ENCODE data around the gene PRRT1B.

Gene PRRT1B

DNA sequence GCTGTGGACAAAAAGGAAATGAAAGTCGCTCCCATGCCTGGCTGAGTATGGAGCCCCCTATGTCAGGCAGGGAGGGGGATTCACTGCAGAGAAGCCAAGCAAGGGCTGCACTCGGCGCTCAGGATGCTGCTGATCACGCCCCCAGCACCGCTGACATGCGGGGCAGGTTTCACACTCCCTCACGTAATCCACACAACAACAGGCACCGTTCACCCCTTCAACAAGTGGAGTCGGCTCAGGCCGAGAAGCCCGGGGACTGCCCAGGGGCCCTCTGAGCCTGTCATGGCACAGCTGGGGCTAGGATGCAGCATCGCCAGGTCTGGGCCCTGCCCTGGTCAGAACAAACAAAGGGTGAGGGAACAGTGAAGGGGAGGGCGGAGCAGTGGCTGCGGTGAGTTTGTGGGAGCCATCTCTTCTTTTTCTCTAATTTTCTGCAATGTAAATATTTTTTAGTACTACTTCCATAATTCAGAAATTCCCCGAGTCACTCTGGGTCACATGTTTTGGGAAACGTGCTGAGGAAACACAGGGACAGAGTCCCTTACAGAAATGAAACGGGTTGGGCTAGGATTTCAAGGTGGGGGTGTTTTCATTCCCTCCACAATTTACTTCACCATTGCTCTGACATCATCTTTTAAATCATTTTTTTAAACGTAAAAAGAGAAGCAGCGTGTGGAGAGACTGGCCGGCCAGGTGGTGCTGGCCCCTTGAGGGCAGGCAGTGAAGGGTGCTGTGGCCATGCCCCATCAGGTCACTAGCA lies 49.8 kb downstream of the PRRT1B start:
- no peak for DNase-seq (ENCODE audit: low read depth, low spot score)

DNA sequence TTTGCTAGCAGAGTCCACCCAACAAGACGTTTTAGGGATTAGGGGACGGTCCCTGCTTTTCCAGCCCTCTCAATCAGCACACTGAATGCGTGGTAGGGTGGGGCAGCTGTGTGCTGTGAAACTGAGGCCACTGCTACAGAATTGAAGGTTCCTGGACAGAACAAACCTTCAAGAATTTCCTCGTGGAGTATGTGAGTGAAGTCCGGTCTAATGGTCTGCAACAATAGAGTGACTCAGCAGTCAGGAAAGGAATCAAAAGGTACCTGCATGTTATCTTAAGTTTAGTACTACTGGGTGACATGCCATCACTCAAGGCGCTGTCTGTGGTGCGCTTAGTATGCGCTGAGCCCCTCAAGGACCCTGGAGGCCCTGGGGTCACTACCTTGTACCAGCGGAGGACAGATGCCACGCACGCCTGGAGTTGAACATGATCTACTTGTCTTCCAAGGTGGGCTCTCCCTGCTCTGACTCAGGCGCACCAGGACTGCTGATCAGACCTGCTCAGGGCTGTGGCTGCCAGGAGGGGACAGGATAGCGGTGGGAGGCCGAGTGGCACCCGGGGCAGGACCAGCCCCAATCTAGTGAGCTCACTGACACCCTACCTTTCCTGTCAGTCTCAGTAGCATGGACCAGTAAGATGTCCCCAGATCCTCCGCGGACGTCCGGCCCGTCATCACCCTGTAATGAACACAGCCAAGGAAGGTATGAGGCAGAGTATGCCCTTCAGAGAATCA lies 50.5 kb downstream of the PRRT1B start:
- DNase-seq (ENCODE audit: low read depth, low spot score) = peak; percentile 28

DNA sequence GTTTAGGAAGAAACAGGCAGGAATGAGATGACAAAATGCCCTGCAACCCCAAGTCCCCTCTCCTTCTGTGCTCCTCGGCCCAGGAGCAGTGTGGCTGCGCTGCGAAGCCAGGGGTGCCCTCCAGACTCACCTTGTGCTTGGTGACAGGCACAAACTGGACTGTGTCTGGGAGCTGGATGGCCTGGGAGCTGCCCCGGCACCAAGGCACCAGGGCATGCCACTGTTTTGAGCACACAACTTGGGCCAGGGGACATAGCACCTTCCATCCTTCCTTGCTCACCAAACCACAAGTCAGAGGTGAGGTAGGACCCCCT lies 51.1 kb downstream of the PRRT1B start:
- DNase-seq (ENCODE audit: low read depth, low spot score) = no peak

DNA sequence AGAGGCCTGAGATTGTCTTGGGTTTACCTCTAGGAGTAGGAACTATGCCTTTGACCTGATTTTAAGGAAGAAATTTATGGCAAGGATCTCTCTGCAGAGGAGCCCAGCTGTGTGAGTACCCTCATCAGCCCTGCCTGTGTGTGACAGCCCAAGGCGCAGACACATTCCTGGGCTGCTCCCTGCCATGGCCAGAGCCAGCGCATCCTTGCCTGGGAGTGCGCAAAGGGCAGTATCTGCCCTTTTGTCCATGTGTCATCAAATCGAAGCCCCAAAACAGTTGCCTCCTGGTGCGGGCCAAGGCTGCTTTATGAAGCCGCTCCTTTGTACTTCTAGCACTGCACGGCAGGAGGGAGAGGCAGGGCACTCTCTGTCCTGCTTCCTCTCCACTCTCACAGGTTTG lies 51.9 kb downstream of the PRRT1B start:
- DNase-seq (ENCODE audit: low read depth, low spot score) = no peak

DNA sequence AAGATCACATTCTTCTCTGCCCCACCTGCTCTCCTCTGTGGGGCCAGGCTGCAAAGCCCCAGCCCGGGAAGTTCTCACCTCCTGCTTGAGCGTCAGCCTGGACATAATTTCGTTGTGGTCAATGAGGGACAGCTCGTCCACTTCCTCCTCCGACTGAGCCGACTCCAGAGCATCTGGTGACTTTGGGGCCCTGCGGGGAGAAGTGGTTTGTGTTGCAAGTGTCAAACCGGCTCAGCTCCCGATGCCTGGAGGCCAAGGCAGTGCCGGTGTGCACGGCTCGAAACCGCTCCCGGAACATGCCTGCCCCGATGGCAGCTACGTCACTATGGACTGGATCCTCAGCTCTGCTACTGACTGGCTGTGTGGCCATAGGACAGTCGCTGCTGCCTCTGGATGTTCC lies 52.8 kb downstream of the PRRT1B start:
- no peak for DNase-seq (ENCODE audit: low read depth, low spot score)

DNA sequence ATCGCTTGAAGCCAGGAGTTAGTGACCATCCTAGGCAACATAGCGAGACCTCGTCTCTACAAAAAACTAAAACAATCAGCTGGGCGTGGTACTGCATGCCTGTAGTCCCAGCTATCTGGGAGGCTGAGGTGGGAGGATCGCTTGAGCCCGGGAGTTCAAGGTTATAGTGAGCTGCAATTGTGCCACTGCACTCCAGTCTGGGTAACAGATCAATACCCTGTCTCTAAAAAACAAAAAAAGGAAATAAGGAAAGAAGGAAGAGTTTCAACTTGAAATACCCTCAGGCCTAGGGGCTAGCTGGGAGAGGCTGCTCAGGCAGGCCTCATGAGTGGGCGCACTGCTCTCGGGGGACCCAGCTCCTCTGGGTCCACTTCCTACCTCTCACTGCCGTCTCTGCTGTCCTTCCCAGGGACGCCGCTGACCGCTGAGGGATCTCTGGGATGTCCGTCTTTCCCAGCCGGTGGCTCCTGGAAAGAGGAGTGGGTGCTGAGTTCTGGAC lies 56.4 kb downstream of the PRRT1B start:
- no peak for DNase-seq (ENCODE audit: low read depth, low spot score)

DNA sequence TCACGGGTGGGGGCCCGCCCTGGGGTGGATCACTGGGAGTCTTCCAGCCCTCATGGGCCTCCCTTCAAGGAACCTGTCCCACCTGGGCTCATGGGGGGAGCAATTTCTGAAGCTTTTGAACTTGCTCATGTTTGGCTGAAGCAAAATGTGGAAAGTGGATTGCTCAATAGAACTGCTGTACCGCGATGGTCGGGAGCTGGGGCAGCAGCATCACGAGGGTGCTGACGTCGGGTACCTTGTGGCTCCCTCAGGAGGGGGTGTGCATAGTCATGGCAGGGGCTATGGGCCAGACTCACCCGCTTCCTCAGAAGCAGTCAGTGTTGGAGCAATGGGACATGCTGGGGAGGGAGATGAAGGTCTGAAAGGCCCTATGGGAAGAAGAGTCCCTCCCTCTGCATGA lies 57.9 kb downstream of the PRRT1B start:
- no peak for DNase-seq (ENCODE audit: low read depth, low spot score)

DNA sequence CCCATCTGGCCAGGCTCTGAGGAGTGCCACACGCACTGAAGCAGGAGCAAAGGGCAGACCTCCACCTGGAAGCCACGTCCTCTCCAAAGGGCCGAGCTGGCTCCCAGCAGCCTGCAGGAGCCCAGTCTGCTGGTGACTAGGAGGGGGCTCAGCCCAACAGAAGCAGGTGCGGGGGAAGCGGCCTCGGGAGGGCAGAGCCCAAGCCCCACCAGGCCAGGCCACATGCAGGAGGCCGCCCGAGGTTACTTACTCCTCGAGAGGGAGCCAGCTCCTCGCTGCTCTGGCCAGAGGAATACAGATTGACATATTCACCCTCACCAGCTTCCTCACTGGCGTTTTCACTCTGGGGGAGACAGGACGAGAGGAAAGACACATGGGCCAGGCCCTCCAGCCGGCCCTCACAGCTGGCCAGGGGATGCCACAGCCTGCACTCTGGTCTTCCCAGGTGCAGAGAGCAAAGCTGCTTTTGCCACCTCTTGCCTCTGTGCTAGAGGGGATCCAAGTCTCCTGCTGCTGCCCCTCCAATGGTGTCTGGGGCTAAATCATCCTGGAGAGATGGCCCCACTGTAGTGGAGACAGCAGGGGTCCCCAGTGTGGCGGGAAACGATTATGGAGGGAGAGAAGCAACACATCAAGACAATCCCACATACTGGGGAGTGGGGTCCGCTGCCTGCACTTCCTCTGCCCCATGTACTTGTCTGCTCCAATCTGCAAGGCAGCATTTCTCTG lies 58.6 kb downstream of the PRRT1B start:
- no peak for DNase-seq (ENCODE audit: low read depth, low spot score)

DNA sequence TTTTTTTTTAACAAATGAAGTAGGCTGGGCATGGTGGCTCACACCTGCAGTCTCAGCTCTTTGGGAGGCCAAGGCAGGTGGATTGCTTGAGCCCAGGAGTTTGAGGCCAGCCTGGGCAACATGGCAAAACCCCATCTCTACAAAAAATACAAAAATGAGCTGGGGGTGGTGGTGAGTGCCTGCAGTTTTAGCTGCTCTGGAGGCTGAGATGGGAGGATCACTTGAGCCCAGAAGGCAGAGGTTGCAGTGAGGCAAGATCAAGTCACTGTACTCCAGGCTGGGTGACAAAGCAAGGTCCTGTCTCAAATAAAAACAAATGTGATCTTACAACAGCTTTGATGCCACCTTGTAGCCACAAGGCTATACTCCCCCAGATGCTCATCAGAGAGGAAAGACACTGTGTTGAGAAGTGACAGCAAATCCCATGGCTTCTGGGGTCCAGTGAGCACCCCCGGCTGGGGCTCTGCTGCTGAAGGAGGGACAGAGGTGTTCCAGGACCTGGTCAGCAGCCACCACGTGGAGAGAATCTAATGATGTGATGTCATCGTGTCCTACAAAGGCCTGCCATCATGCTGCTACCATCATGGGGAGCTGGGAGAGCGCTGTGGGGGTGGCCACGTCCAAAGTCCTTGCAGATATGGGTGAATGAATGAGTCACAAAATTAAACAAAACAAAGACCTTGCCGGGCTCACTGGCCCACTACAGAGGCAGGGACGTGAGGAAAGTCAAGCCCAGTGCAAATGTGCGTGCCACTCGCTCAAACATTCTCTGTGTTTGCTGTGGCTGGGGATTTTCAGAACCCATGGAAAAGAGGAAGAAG lies 60.7 kb downstream of the PRRT1B start:
- peak; percentile 20 for DNase-seq (ENCODE audit: low read depth, low spot score)

DNA sequence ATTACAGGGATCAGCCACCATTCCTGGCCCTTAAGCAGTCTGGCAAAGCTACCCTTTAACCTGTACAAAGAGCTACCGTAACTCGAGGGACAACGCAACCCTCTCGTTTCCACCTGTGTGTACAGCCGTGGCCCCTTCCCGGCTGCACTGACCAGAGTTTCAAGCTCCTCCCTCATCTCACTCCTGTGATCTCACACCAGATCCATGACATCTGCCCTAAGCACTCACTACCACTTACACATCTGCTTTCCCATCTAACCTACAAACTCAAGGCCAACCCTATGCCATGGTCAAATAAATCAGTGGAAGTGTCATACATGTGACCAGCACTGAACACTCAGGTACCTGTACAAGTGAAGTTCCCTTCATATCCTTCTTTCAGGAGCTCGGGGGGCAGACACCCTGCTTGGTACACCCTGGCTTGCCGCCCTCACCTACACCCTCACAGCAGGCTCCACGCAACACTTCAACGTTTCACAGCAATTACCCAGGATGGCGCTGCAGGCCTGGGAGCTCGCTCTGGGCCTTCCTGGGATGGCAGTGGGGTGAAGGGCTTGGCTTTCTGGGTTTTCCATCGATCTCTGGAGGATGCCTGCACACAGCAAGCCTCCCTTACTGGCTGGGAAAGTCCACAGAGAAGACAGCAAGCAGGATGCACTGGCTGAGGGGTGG lies 61.7 kb downstream of the PRRT1B start:
- DNase-seq (ENCODE audit: low read depth, low spot score) = no peak

DNA sequence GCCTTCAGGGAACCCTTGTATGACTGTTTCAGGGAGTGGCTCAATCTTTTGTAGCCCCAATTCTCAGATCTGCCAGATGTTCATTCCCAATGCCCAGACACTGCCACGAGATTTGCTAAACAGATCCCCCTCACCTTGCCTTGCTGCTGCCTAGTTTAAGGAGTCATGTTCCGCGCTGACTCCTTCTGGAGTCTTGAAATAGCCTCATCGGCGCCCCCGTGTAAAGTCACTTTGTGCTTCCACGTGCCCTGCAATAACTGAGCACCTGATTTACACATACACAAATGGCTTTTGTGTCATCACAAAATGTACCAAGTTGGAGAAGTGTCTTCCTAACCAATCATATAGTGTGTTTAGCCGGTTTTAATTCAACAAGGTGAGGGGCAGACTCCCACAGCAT lies 62.3 kb downstream of the PRRT1B start:
- DNase-seq (ENCODE audit: low read depth, low spot score) = no peak

DNA sequence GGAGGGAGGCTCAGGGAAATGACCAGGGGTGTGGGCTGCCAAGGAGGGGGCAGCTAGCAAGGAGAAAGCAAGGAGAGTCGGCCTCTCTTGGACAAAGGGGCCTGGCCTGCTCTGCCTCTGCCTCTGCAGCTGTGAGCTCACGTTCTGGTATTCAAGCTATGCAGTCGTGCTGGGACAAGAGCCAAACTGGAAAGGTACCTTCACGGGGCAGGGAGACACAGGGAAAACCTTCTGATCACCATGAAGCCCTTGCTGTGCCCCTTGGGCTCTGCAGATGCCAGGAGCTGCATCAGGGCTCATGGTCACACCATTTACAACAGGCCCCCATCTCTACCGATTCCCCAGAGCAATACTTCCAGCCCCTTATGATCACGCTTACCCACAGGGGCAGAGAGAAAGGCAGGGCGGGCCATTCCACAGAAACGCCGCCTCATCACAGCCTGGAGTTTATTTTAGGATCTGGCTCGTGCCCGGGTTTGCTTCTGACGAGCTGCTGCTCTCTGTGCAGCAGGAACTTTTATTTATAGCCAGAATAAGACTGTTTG lies 63.2 kb downstream of the PRRT1B start:
- DNase-seq (ENCODE audit: low read depth, low spot score) = peak; percentile 96
